Gastroesophageal sphincter (tissue), 3 donors: ENCODE data around the gene LSS.

Source experiments
- EP300 ChIP-seq: sonication (generic); formaldehyde crosslinking; IDR thresholded peaks from one replicate; pipeline ENCODE4 v1.6.1; 2017; ENCODE audit warnings: antibody characterized with exemption, mild to moderate bottlenecking
- POLR2A ChIP-seq, 2 donors: fragments of 450-650 bp; IDR thresholded peaks; one replicate each; pipeline ENCODE4 v1.6.1; 2017; ENCODE audit warnings: antibody characterized with exemption in 2 of 2, mild to moderate bottlenecking in 2 of 2, moderate library complexity in 1 of 2
- POLR2AphosphoS5 ChIP-seq: sonication (generic); formaldehyde crosslinking; IDR thresholded peaks from one replicate; pipeline ENCODE4 v1.6.1; 2017; ENCODE audit warnings: antibody characterized with exemption
- TF ChIP-seq, protein P1 (sequence below), 4 experiments: fragments of 200-600 bp in 2 of 4; fragments of 450-650 bp in 2 of 4; sonication (generic) in 1 of 4; IDR thresholded peaks; one replicate each; pipeline ENCODE4 v1.5.1; 2017 to 2019; ENCODE audit warnings: antibody characterized with exemption in 4 of 4, mild to moderate bottlenecking in 2 of 4, moderate library complexity in 2 of 4

- TF ChIP-seq, protein P1, sequence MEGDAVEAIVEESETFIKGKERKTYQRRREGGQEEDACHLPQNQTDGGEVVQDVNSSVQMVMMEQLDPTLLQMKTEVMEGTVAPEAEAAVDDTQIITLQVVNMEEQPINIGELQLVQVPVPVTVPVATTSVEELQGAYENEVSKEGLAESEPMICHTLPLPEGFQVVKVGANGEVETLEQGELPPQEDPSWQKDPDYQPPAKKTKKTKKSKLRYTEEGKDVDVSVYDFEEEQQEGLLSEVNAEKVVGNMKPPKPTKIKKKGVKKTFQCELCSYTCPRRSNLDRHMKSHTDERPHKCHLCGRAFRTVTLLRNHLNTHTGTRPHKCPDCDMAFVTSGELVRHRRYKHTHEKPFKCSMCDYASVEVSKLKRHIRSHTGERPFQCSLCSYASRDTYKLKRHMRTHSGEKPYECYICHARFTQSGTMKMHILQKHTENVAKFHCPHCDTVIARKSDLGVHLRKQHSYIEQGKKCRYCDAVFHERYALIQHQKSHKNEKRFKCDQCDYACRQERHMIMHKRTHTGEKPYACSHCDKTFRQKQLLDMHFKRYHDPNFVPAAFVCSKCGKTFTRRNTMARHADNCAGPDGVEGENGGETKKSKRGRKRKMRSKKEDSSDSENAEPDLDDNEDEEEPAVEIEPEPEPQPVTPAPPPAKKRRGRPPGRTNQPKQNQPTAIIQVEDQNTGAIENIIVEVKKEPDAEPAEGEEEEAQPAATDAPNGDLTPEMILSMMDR (IDR thresholded peaks at IDR 0.05): no peak
- no peak for TF ChIP-seq EP300
- TF ChIP-seq POLR2A (IDR thresholded peaks at IDR 0.05): no peak
- TF ChIP-seq POLR2AphosphoS5: no peak
These were observed 25.9 kb downstream of the LSS start for GRCh38 chr21:46202592-46203202.
